Right lung (tissue), 5 donors: Measurements from ENCODE around the gene CDC14B. TPM values are rescaled to one million over a fixed set of nuclear protein-coding genes. Genes with fewer than 3 reads are reported as not detected.

Experiments
- polyA plus RNA-seq, 5 donors: library from polyadenylated mRNA; unstranded; fragments of 120-200 nt; gene quantifications; one replicate each; pipeline versions ENCODE4 v1.2.1 to v1.2.3, GENCODE V29; 2013; ENCODE audit warnings: inconsistent platforms in 1 of 5, low replicate concordance in 1 of 5; ENCODE audit not compliant: insufficient read length in 5 of 5, insufficient read depth in 1 of 5

CDC14B gene
- polyA plus RNA-seq, 5 donors: 13.6 to 21.1 (median 17.2) TPM

Other genes with a start within 250 kb of the CDC14B start
- gene SLC35D2, start 236.1 kb downstream of the CDC14B start, polyA plus RNA-seq: 10 to 100 TPM; 28.1 to 30.8 (median 30.2) TPM
- gene ZNF367, start 201.5 kb downstream of the CDC14B start, polyA plus RNA-seq: 10 to 100 TPM in 4 of 5 donors, 1 to 10 TPM in 1; 9.0 to 15.1 (median 10.8) TPM
- 10 to 100 TPM in 2 of 5 donors, 1 to 10 TPM in 3; 8.0 to 12.4 (median 9.8) TPM for gene HABP4, start 169.7 kb downstream of the CDC14B start, polyA plus RNA-seq
- gene PRXL2C, start 35.5 kb upstream of the CDC14B start, polyA plus RNA-seq: 1 to 10 TPM; 5.1 to 8.1 (median 6.0) TPM
- gene ZNF510, start 158.2 kb upstream of the CDC14B start, polyA plus RNA-seq: 10 to 100 TPM; 10.4 to 21.0 (median 18.0) TPM
- gene ZNF782, start 234.7 kb upstream of the CDC14B start, polyA plus RNA-seq: 10 to 100 TPM in 1 of 5 donors, 1 to 10 TPM in 4; 4.4 to 10.6 (median 7.5) TPM